Neural cell (in vitro differentiated cells): ENCODE measurements around the gene BLCAP.

Experiments used
- CTCF ChIP-seq: fragments of 450-650 bp; IDR thresholded peaks from 2 replicates; pipeline ENCODE4 v1.5.1; 2014; ENCODE audit warnings: antibody characterized with exemption, mild to moderate bottlenecking, moderate library complexity; ENCODE audit not compliant: poor library complexity, severe bottlenecking
- EP300 ChIP-seq: fragments of 450-650 bp; conservative IDR thresholded peaks from 2 replicates; pipeline ENCODE4 v1.6.1; 2014; ENCODE audit warnings: antibody characterized with exemption, mild to moderate bottlenecking, moderate library complexity; ENCODE audit not compliant: poor library complexity, severe bottlenecking
- EZH2 ChIP-seq: fragments of 200-600, 300-800 bp; shearing (Covaris generic), sonication (generic); IDR thresholded peaks from 2 replicates; pipeline ENCODE4 v1.6.1; 2014; ENCODE audit warnings: antibody characterized with exemption, low read length, borderline replicate concordance, mild to moderate bottlenecking; ENCODE audit not compliant: insufficient read depth, poor library complexity, severe bottlenecking
- RAD21 ChIP-seq: fragments of 450-650 bp; conservative IDR thresholded peaks from 2 replicates; pipeline ENCODE4 v1.6.1; 2014; ENCODE audit warnings: antibody characterized with exemption, mild to moderate bottlenecking, moderate library complexity
- TAF1 ChIP-seq: IDR thresholded peaks from 2 replicates; pipeline ENCODE4 v1.6.1; 2012; ENCODE audit warnings: low read depth

DNA sequence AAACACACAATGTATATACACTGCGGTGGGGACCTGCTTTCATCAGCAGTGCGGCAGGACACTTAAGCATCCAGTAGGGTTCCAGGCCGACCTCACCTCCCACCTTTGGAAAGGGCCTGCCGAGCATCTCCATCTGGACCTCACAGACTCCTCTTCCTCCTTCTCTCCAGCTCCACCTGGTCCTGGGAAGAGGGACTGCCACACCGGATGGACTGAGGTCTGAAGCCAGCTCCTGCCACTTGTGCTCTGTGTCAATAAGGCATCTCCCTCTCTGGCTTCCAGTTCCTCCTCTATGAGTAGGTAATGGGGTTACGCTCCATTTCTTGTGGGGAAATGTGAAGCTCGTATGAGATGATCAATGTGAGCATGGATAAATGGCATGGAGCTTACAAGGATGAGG, 25.7 kb downstream of the BLCAP start:
- TF ChIP-seq CTCF: no peak
- TF ChIP-seq RAD21: no peak
- TF ChIP-seq EP300: no peak
- no peak for TF ChIP-seq EZH2
- TF ChIP-seq TAF1: no peak
